Trophoblast cell (in vitro differentiated cells and primary cell): ENCODE data around the gene LDLRAD3.

ENCODE experiments used
- DNase-seq, 2 donors: peaks; one replicate each; pipeline ENCODE4 v3.0.0-alpha.2; 2016
- H2AFZ ChIP-seq: 2 replicates; pipeline ENCODE4 v1.6.1; 2013; ENCODE audit warnings: low read length, moderate library complexity, mild to moderate bottlenecking; ENCODE audit not compliant: insufficient read depth, poor library complexity
- H2AK5ac ChIP-seq: 2 replicates; pipeline ENCODE4 v1.6.1; 2013; ENCODE audit warnings: mild to moderate bottlenecking, low read length
- H2BK120ac ChIP-seq: 2 replicates; pipeline ENCODE4 v1.6.1; 2013; ENCODE audit warnings: low read length, mild to moderate bottlenecking, moderate library complexity; ENCODE audit not compliant: insufficient read depth, poor library complexity
- H2BK12ac ChIP-seq: 2 replicates; pipeline ENCODE4 v1.6.1; 2013; ENCODE audit warnings: mild to moderate bottlenecking, low read length, moderate library complexity
- H2BK5ac ChIP-seq: 2 replicates; pipeline ENCODE4 v1.6.1; 2013; ENCODE audit warnings: low read length, low read depth, moderate library complexity, mild to moderate bottlenecking; ENCODE audit not compliant: poor library complexity
- H3K14ac ChIP-seq: 2 replicates; pipeline ENCODE4 v1.6.1; 2013; ENCODE audit warnings: mild to moderate bottlenecking, low read length
- H3K18ac ChIP-seq: 2 replicates; pipeline ENCODE4 v1.6.1; 2013; ENCODE audit warnings: mild to moderate bottlenecking, low read length
- H3K23ac ChIP-seq: 2 replicates; pipeline ENCODE4 v1.6.1; 2013; ENCODE audit warnings: low read length
- H3K27ac ChIP-seq: 2 replicates; pipeline ENCODE4 v1.5.1; 2013; ENCODE audit warnings: low read depth, mild to moderate bottlenecking, inconsistent platforms, low read length, moderate library complexity
- H3K27me3 ChIP-seq: 2 replicates; pipeline ENCODE4 v1.6.1; 2013; ENCODE audit warnings: inconsistent platforms, mild to moderate bottlenecking, low read length, moderate library complexity; ENCODE audit not compliant: insufficient read depth
- H3K36me3 ChIP-seq, 2 experiments: 1 replicate in 1 of 2; 2 replicates in 1 of 2; pipeline ENCODE4 v1.6.1; 2013; ENCODE audit warnings: low read length in 2 of 2, mild to moderate bottlenecking in 2 of 2, moderate library complexity in 1 of 2; ENCODE audit not compliant: insufficient read depth in 2 of 2, control insufficient read depth in 1 of 2
- H3K4ac ChIP-seq: 2 replicates; pipeline ENCODE4 v1.6.1; 2013; ENCODE audit warnings: low read depth, mild to moderate bottlenecking, low read length, moderate library complexity
- H3K4me1 ChIP-seq, 2 experiments: 1 replicate in 1 of 2; 2 replicates in 1 of 2; pipeline ENCODE4 v1.6.1; 2013; ENCODE audit warnings: low read length in 2 of 2, mild to moderate bottlenecking in 2 of 2, moderate library complexity in 1 of 2; ENCODE audit not compliant: insufficient read depth in 2 of 2, control insufficient read depth in 1 of 2
- H3K4me2 ChIP-seq: 2 replicates; pipeline ENCODE4 v1.6.1; 2013; ENCODE audit warnings: inconsistent platforms, mild to moderate bottlenecking, low read length, moderate library complexity
- H3K4me3 ChIP-seq: 2 replicates; pipeline ENCODE4 v1.5.1; 2013; ENCODE audit warnings: mild to moderate bottlenecking, low read depth, low read length, inconsistent platforms
- H3K79me1 ChIP-seq: one replicate; pipeline ENCODE4 v1.6.1; 2013; ENCODE audit warnings: low read length
- H3K79me2 ChIP-seq: 2 replicates; pipeline ENCODE4 v1.6.1; 2013; ENCODE audit warnings: low read length, mild to moderate bottlenecking; ENCODE audit not compliant: control insufficient read depth, insufficient read depth, poor library complexity
- H3K9ac ChIP-seq: 2 replicates; pipeline ENCODE4 v1.6.1; 2013; ENCODE audit warnings: mild to moderate bottlenecking, low read length
- H3K9me3 ChIP-seq: 2 replicates; pipeline ENCODE4 v1.6.1; 2013; ENCODE audit warnings: low read depth, mild to moderate bottlenecking, control low read depth, inconsistent platforms, low read length; ENCODE audit not compliant: insufficient read depth
- H4K12ac ChIP-seq: 2 replicates; pipeline ENCODE4 v1.6.1; 2013; ENCODE audit warnings: low read depth, mild to moderate bottlenecking, low read length, moderate library complexity
- H4K8ac ChIP-seq: 2 replicates; pipeline ENCODE4 v1.6.1; 2013; ENCODE audit warnings: low read depth, mild to moderate bottlenecking, low read length, moderate library complexity
- H4K91ac ChIP-seq: one replicate; pipeline ENCODE4 v1.6.1; 2013; ENCODE audit warnings: low read depth, mild to moderate bottlenecking, low read length, moderate library complexity
- WGBS: extraction: QIAGEN DNeasy Blood & Tissue Kit; methylation state at CpG from one replicate; pipeline ENCODE4 v1.1.7; 2013; ENCODE audit warnings: missing lambda C conversion rate; ENCODE audit not compliant: insufficient read length, insufficient coverage; ENCODE audit errors: extremely low coverage; 5-methylcytosine and 5-hydroxymethylcytosine counted together

Gene LDLRAD3

DNA sequence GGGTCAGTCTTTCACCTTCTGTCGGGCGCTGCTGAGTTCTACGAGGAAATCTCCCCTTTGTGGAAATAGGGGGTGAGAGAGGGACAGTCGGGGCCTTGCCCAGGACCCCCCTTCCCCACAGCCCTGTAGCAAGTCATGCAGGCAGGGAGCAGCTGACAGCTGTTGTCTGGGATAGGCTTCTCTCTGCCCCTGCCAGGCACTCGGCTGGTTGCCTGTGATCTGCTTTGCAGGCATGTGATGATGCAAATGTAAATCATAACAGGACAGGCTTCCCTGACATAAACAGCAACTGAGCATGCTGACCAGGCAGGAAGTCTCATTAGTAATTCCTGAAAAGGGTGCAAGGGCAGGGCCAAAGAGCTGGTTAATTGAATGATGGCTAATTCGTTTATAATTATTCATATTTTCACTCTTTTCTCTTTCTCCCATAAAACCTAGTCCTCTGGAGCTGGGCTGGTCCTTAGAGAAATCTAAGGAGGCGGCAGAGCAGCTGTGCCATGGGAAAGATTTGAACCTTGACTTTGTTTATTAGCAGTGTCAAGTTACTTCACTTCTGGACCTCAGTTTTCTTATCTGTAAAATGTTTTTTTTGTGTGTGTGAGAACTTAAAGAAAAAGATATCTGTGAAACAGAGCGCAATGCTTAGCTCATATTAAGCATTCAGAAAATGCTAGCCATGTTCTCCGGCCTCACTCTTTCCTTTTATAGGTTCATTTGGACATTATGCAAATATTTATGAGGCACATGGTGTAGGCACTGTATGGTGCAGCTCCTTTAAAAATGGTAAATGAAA lies 129.7 kb downstream of the LDLRAD3 start:
- H2BK12ac ChIP-seq, result peak overlapping the region; percentile 64

DNA sequence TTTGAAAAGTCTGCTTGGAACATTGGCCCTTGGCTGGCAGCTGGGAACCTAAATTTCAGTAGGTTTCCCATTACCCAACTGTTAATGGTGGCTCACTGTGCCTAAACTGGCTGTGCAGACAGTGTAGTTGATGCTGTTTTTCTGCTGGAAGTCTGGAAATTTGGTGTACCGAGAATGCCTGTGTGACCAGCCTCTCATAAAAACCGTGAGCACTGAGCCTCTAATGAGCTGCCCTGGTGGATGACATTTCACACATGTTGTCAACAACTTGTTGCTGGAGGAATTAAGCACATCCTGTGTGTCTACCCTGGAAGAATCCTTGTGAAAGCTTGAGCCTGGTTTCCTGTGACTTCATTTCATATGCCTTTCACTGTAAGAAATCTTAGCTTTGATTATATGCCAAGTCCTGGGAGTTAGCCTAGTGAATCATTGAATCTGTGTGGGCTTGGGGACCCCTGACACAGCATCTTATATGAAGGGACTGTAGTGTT lies 131.1 kb downstream of the LDLRAD3 start:
- no peaks in the 10 kb centered on the region for H3K27me3 ChIP-seq
- peaks cover 3 to 7% of the 10 kb centered on the region in 2 experiments for H3K4me1 ChIP-seq
- no peaks in the 10 kb centered on the region for H3K79me1 ChIP-seq
- no peak overlapping the region for H3K14ac ChIP-seq
- H4K12ac ChIP-seq, result no peak overlapping the region
- no peak overlapping the region for H4K8ac ChIP-seq
- no peak for DNase-seq
- H3K9me3 ChIP-seq, result no peaks in the 10 kb centered on the region
- no peak overlapping the region for H4K91ac ChIP-seq
- H3K9ac ChIP-seq, result no peak overlapping the region
- H2AK5ac ChIP-seq, result no peak overlapping the region
- WGBS, result no CpG with 5 or more reads among the region's 2 CpGs
- no peak overlapping the region for H2BK5ac ChIP-seq
- H2AFZ ChIP-seq, result no peak overlapping the region
- H3K23ac ChIP-seq, result no peak overlapping the region
- peak overlapping the region; percentile 16 for H3K27ac ChIP-seq
- no peak overlapping the region for H3K18ac ChIP-seq
- H2BK120ac ChIP-seq, result no peak overlapping the region
- no peak overlapping the region for H2BK12ac ChIP-seq
- no peak overlapping the region for H3K4me3 ChIP-seq
- no peaks in the 10 kb centered on the region for H3K36me3 ChIP-seq
- H3K79me2 ChIP-seq, result no peaks in the 10 kb centered on the region
- no peak overlapping the region for H3K4ac ChIP-seq
- no peak overlapping the region for H3K4me2 ChIP-seq

More for the DNA sequence above, 129.7 kb downstream of the LDLRAD3 start:
- no peak overlapping the region for H2BK5ac ChIP-seq
- no CpG with 5 or more reads among the region's 9 CpGs for WGBS
- H3K9ac ChIP-seq, result no peak overlapping the region
- H3K4me1 ChIP-seq, result peaks cover 3 to 7% of the 10 kb centered on the region in 2 experiments
- H3K4ac ChIP-seq, result peak overlapping the region; percentile 15
- H2AFZ ChIP-seq, result no peak overlapping the region
- H3K27ac ChIP-seq, result peak overlapping the region; percentile 10
- no peak overlapping the region for H2AK5ac ChIP-seq
- peak overlapping the region; percentile 54 for H4K91ac ChIP-seq
- H2BK120ac ChIP-seq, result peak overlapping the region; percentile 54
- no peaks in the 10 kb centered on the region for H3K79me1 ChIP-seq
- no peak overlapping the region for H3K18ac ChIP-seq
- H4K12ac ChIP-seq, result no peak overlapping the region
- H3K36me3 ChIP-seq, result no peaks in the 10 kb centered on the region
- H3K4me2 ChIP-seq, result no peak overlapping the region
- H3K4me3 ChIP-seq, result no peak overlapping the region
- H3K27me3 ChIP-seq, result no peaks in the 10 kb centered on the region
- no peak overlapping the region for H3K23ac ChIP-seq
- no peak for DNase-seq
- no peaks in the 10 kb centered on the region for H3K79me2 ChIP-seq
- peak overlapping the region; percentile 20 for H3K14ac ChIP-seq
- no peak overlapping the region for H4K8ac ChIP-seq
- H3K9me3 ChIP-seq, result no peaks in the 10 kb centered on the region

DNA sequence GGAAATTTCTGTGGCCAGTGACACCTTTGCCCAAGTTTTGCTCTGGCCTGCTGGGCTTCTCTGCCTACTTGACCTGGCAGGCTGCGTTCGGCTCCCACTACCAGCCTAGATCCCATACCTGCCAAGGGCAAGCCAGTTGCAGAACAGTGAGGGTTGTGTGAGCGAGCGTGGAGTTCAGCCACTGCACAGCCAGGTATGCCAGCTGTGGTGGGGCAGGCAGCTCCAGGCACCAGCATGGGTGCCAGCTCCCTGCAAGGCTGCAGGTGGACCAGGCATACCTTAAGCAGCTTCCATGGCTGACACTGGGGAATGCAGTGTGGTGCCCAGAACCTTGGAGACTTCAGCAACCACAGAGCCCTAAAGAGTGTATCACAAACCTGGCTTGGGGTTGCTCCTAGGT lies 133.5 kb downstream of the LDLRAD3 start:
- WGBS, result no CpG with 5 or more reads among the region's 4 CpGs
- H2BK120ac ChIP-seq, result no peak overlapping the region
- no peak overlapping the region for H2BK12ac ChIP-seq
- DNase-seq, result no peak
- H3K18ac ChIP-seq, result no peak overlapping the region
- H3K27me3 ChIP-seq, result no peaks in the 10 kb centered on the region
- no peak overlapping the region for H3K4ac ChIP-seq
- H4K91ac ChIP-seq, result no peak overlapping the region
- H3K4me2 ChIP-seq, result no peak overlapping the region
- peaks cover 3 to 7% of the 10 kb centered on the region in 2 experiments for H3K4me1 ChIP-seq
- no peaks in the 10 kb centered on the region for H3K79me2 ChIP-seq
- no peaks in the 10 kb centered on the region for H3K79me1 ChIP-seq
- H3K9ac ChIP-seq, result no peak overlapping the region
- H3K14ac ChIP-seq, result no peak overlapping the region
- H3K4me3 ChIP-seq, result no peak overlapping the region
- no peak overlapping the region for H2BK5ac ChIP-seq
- H3K9me3 ChIP-seq, result no peaks in the 10 kb centered on the region
- no peak overlapping the region for H3K23ac ChIP-seq
- H2AFZ ChIP-seq, result no peak overlapping the region
- H2AK5ac ChIP-seq, result no peak overlapping the region
- H3K36me3 ChIP-seq, result no peaks in the 10 kb centered on the region
- H4K12ac ChIP-seq, result no peak overlapping the region
- H3K27ac ChIP-seq, result no peak overlapping the region
- no peak overlapping the region for H4K8ac ChIP-seq

DNA sequence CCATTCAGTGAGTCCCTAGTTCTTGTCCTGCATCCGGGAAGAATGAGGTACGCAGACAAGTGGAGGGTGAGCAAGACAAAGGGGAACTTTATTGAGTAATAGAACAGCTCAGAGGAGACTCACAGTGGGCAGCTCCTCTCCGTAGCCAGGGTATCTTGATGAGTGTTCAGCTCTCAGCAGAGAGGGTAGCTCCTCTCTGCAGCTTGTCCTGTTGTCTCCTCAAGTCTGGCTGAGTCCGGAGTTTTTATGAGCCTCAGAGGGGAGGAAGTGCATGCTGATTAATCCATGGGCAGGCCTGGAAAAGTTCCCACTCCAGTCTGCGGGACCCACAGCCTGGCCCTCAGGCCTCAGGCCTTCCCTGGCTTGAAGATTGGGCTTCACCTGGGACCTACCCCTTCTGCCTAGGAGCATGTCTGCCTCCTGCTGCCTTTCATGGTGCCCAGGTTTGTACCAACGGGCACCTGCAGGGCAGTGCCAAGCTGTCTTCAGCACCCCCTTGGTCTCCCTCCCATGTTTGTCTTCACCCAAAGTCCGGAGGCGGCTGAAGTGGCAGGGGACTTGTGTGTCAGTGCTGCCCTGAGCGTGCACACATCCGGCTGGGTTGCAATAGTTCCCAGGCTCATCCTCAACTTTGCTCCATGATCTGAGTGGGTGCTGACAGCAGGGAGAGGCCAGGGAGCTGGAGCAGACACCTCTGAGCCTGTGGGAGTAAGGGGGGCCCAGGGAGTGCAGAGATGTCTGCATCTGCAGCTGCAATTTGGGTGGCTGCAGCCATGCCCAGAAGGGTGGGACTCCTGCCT lies 134.2 kb downstream of the LDLRAD3 start:
- H3K79me2 ChIP-seq, result no peaks in the 10 kb centered on the region

More for the DNA sequence above, 134.2 kb downstream of the LDLRAD3 start:
- Histone ChIP-seq H3K23ac (no peak overlapping the region), H2AFZ (no peak overlapping the region), H3K27ac (no peak overlapping the region), H3K18ac (peak overlapping the region; percentile 11), H3K4me3 (no peak overlapping the region), H3K9me3 (no peaks in the 10 kb centered on the region), H4K12ac (no peak overlapping the region), H3K9ac (no peak overlapping the region), H3K14ac (no peak overlapping the region), H3K4ac (no peak overlapping the region), H2AK5ac (no peak overlapping the region), H4K8ac (no peak overlapping the region), H3K4me2 (no peak overlapping the region), H3K79me1 (no peaks in the 10 kb centered on the region), H4K91ac (no peak overlapping the region), H2BK5ac (no peak overlapping the region), H2BK12ac (no peak overlapping the region), H3K27me3 (no peaks in the 10 kb centered on the region), H2BK120ac (no peak overlapping the region), H3K36me3 (peaks cover 2 to 3% of the 10 kb centered on the region in 2 experiments), H3K4me1 (peaks cover 3 to 7% of the 10 kb centered on the region in 2 experiments)
- DNase-seq, result no peak
- no CpG with 5 or more reads among the region's 10 CpGs for WGBS
